Fibroblast of lung (primary cell): Measurements from ENCODE around the gene TCF12.

Experiments
- CTCF ChIP-seq, 2 donors: IDR thresholded peaks in 1 of 2; conservative IDR thresholded peaks in 1 of 2; 1 replicate in 1 of 2; 2 replicates in 1 of 2; pipeline ENCODE4 v1.5.1; 2011 to 2012; ENCODE audit warnings: low read length in 2 of 2, control low read depth in 1 of 2, inconsistent platforms in 1 of 2, low read depth in 1 of 2, mild to moderate bottlenecking in 1 of 2
- EZH2 ChIP-seq: IDR thresholded peaks from 2 replicates; pipeline ENCODE4 v1.5.1; 2012; ENCODE audit warnings: low read length, control low read depth, mild to moderate bottlenecking; ENCODE audit errors: missing control alignments

DNA sequence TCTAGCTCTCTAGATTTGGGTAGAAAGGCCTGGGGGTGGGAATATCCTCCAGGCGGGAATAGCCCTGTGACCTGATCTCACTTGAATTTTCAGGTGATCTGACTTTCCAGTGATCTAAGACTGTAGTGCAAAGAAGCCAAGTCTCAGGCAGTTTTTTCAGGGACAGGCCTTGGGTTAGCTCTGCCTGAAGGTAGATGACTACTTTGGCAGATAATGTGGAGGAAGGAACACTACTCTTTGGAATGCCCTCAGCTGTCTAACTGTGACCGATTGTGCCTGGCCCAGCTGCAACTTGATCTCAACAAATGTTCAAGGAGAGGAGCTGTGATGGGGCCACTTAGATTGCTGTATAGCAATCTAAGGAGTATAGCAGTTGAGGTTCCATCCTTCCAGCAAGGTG is 193.7 kb downstream of the TCF12 start:
- TF ChIP-seq CTCF (conservative IDR thresholded peaks at IDR 0.05 in 1 of 2, IDR thresholded peaks at IDR 0.05 in 1 of 2; ENCODE audit: low read depth in 1 of 2, low read length in 2 of 2) (no peak), EZH2 (no peak)
